Panc1 (cell line): ENCODE results near the gene ADARB2.

Experiments used
- CTCF ChIP-seq: fragments of 450-650 bp; IDR thresholded peaks from 2 replicates; pipeline ENCODE4 v1.5.1; 2017; ENCODE audit warnings: mild to moderate bottlenecking
- POLR2AphosphoS5 ChIP-seq: IDR thresholded peaks from 2 replicates; pipeline ENCODE4 v1.6.1; 2012; ENCODE audit warnings: mild to moderate bottlenecking, low read depth, low read length, moderate library complexity
- TCF7L2 ChIP-seq: IDR thresholded peaks from 2 replicates; pipeline ENCODE4 v1.6.1; 2011; ENCODE audit warnings: mild to moderate bottlenecking, low read depth, low read length, inconsistent platforms
- TF ChIP-seq, protein P1 (sequence below), 2 experiments: IDR thresholded peaks; 2 replicates each; pipeline ENCODE4 v1.6.1; 2011 to 2012; ENCODE audit warnings: low read depth in 2 of 2, control low read depth in 1 of 2, low read length in 1 of 2, mild to moderate bottlenecking in 1 of 2, moderate library complexity in 1 of 2; ENCODE audit not compliant: insufficient read depth in 1 of 2

- TF ChIP-seq, protein P1, sequence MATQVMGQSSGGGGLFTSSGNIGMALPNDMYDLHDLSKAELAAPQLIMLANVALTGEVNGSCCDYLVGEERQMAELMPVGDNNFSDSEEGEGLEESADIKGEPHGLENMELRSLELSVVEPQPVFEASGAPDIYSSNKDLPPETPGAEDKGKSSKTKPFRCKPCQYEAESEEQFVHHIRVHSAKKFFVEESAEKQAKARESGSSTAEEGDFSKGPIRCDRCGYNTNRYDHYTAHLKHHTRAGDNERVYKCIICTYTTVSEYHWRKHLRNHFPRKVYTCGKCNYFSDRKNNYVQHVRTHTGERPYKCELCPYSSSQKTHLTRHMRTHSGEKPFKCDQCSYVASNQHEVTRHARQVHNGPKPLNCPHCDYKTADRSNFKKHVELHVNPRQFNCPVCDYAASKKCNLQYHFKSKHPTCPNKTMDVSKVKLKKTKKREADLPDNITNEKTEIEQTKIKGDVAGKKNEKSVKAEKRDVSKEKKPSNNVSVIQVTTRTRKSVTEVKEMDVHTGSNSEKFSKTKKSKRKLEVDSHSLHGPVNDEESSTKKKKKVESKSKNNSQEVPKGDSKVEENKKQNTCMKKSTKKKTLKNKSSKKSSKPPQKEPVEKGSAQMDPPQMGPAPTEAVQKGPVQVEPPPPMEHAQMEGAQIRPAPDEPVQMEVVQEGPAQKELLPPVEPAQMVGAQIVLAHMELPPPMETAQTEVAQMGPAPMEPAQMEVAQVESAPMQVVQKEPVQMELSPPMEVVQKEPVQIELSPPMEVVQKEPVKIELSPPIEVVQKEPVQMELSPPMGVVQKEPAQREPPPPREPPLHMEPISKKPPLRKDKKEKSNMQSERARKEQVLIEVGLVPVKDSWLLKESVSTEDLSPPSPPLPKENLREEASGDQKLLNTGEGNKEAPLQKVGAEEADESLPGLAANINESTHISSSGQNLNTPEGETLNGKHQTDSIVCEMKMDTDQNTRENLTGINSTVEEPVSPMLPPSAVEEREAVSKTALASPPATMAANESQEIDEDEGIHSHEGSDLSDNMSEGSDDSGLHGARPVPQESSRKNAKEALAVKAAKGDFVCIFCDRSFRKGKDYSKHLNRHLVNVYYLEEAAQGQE (IDR thresholded peaks at IDR 0.05; ENCODE audit: insufficient read depth in 1 of 2, low read depth in 2 of 2, low read length in 1 of 2), result no peak
- TF ChIP-seq POLR2AphosphoS5, result no peak
- TF ChIP-seq CTCF, result no peak
- TF ChIP-seq TCF7L2, result no peak
Measured at GRCh38 chr10:1628757-1629156, 108.6 kb downstream of the ADARB2 start.
